Raji (cell line): ENCODE data around the gene BCOR.

Experiments used
- POLR2A ChIP-seq: IDR thresholded peaks from 2 replicates; pipeline ENCODE4 v1.6.1; 2011; ENCODE audit warnings: low read depth, low read length, control low read depth; ENCODE audit not compliant: insufficient read depth

BCOR gene

GRCh38 chrX:40057405-40057804 lies 40.4 kb downstream of the BCOR start:
- no peak for TF ChIP-seq POLR2A

- no peak for TF ChIP-seq POLR2A
Observed at GRCh38 chrX:40056420-40056819, 41.3 kb downstream of the BCOR start.

GRCh38 chrX:40055495-40055894 lies 42.3 kb downstream of the BCOR start:
- TF ChIP-seq POLR2A: no peak

GRCh38 chrX:40054793-40055192 lies 43.0 kb downstream of the BCOR start:
- no peak for TF ChIP-seq POLR2A

GRCh38 chrX:40050532-40050931 lies 47.2 kb downstream of the BCOR start:
- no peak for TF ChIP-seq POLR2A

GRCh38 chrX:40049084-40049641 lies 48.6 kb downstream of the BCOR start:
- no peak for TF ChIP-seq POLR2A

GRCh38 chrX:40047485-40047884 lies 50.3 kb downstream of the BCOR start:
- TF ChIP-seq POLR2A: no peak

GRCh38 chrX:40043895-40044294 lies 53.9 kb downstream of the BCOR start:
- TF ChIP-seq POLR2A: no peak

- TF ChIP-seq POLR2A: no peak
Observed at GRCh38 chrX:40041915-40042314, 55.8 kb downstream of the BCOR start.

- TF ChIP-seq POLR2A: no peak
Observed at GRCh38 chrX:40040686-40041461, 56.9 kb downstream of the BCOR start.

- no peak for TF ChIP-seq POLR2A
Observed at GRCh38 chrX:40039887-40040286, 57.9 kb downstream of the BCOR start.

GRCh38 chrX:40037367-40037766 lies 60.4 kb downstream of the BCOR start:
- no peak for TF ChIP-seq POLR2A

GRCh38 chrX:40035726-40036125 lies 62.0 kb downstream of the BCOR start:
- no peak for TF ChIP-seq POLR2A

- no peak for TF ChIP-seq POLR2A
Observed at GRCh38 chrX:40031911-40032310, 65.8 kb downstream of the BCOR start.

GRCh38 chrX:40030205-40030604 lies 67.6 kb downstream of the BCOR start:
- no peak for TF ChIP-seq POLR2A

GRCh38 chrX:40022421-40022820 lies 75.3 kb downstream of the BCOR start:
- TF ChIP-seq POLR2A: no peak

GRCh38 chrX:40021647-40022046 lies 76.1 kb downstream of the BCOR start:
- no peak for TF ChIP-seq POLR2A
